Measurements from ENCODE around the gene EIF4G1.
A peak's percentile ranks its signal among the peaks of the same experiment; 100 is the strongest.

EIF4G1 gene

GRCh38 chr3:184372911-184373310 lies 58.5 kb downstream of the EIF4G1 start:
- no peak for DNase-seq

DNA sequence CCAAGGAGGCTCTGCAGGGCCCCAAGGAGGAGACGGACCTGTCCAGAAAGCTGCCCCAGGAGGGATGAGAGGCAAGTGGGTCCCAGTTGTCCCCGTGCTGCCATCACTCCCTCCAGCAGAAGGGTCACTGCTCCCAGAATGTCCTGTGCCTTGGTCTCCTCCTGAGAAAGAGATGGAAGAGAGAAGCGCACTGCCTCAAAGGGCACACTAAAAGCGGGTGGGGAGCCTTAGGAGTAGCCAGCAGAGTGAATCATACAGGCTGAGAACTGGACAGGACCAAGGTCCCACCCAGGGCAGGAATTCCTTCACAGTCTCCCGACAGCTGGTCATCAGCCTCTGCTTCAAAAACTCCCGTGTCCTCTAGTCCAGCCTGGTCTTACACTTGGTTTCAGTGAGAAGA lies 59.0 kb downstream of the EIF4G1 start:
- DNase-seq: no peak

- DNase-seq: no peak
Measured at GRCh38 chr3:184375747-184376461, 61.5 kb downstream of the EIF4G1 start.

DNA sequence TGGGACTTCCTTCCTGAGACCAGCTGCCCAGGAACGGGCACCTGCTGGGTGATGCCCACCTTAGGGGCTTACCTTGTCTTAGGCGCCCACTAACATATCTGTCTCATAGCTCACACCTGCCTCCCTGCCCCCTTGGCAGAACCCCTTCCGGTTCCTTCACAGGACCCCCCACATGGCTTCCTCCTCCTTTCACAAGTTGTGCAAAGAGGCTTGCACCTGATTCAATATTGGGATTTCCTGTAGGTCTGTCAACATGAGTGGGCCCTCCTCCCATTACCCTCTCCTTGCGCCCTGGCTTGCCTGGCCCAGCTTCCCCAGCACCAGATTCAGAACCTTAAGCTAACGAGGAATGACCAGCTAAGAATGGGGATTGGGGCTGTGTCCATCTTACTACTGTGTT lies 63.0 kb downstream of the EIF4G1 start:
- no peak for DNase-seq

GRCh38 chr3:184377882-184378445 lies 63.6 kb downstream of the EIF4G1 start, which contains the start of gene THPO:
THPO (minus strand) TSS chr3:184378207; CDS start chr3:184376259, 1,948 bp downstream.
- DNase-seq: no peak

DNA sequence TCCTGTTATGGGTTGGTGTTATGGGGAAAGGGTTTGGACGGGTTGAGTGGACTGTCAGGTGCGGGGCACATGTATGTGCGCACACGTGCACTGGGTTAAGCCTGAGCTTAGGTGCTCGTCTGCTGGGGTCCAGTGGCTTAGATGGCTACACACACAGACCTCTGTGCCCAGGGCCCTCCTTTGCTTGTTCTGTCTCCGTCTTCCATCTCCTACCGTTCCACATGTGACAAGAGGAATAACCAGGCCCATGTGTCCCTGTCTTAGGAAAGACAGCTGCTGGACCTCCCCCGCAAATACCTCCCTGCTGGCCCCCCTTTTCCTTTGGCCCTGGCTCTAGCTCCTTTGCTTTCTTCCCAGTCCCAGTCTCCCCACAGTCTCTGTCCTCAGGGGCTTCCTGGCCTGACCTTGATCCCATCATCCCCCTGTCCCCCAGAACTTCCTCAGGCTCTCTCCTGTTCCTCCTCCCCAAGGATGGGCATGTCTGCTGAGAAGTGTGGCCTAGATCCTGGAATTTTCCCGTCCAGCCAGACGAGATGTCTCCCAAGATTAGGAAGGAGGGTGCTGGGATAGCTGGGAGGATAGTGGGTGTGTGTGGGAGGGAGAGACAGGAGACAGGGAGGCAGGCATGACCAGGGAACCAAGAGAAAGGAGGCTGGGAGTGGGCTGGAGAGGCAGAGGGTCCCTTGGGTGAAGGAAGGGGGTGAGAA lies 64.4 kb downstream of the EIF4G1 start:
- no peak for DNase-seq

DNA sequence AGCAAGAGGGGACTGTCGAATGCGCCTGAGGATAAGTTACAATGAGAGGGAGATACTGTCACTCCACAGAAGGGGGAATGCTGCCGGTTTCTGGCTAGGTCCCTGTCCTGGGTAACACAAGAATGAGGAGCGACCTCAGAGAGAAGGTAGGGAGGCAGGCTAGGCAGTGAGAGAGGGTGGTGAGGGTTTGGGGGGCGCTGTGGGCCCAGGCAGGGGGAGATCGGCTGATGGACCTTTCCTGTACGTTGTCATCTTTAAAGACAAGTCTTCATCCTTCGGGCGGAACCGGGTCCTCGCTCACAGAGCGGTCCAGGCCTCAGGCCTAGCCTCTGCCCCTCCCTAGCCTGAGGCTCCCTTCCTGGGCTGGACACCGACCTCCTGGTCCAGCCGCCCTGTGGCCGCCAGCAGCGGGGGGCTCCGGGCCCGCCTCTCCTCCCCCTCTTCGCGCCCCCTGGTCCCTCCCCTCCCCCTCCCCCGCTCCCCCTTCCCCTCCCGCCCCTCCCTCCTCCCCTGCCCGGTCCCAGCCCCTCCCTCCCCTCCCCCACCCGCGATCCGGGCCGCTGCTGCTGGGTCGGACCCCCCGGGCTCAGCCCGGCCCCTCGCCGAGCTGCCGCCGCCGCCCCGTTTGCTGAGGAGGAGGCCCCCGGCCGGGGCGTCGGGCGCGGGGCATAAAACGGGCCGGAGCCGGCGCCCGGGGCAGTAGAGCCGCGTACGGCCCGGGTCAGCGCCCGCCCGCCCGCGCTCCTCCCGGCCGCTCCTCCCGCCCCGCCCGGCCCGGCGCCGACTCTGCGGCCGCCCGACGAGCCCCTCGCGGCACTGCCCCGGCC lies 65.2 kb downstream of the EIF4G1 start, which contains the start of gene CHRD:
Gene CHRD (plus strand): TSS at position 697 of the 827 bp plus-strand sequence. CDS start 265 bp downstream, outside the sequence.
- no peak for DNase-seq

DNA sequence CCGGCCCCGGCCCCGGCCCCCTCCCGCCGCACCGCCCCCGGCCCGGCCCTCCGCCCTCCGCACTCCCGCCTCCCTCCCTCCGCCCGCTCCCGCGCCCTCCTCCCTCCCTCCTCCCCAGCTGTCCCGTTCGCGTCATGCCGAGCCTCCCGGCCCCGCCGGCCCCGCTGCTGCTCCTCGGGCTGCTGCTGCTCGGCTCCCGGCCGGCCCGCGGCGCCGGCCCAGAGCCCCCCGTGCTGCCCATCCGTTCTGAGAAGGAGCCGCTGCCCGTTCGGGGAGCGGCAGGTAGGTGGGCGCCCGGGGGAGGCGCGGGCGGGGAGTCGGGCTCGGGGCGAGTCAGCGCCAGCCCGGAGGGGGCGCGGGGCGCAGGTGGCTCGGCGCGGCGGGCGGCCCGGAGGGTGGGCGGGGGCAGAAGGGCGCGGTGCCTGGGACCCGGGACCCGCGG lies 65.8 kb downstream of the EIF4G1 start:
- peak; percentile 24 for DNase-seq

- DNase-seq: no peak
Measured at GRCh38 chr3:184380627-184381260, 66.3 kb downstream of the EIF4G1 start.

GRCh38 chr3:184381261-184382224 lies 67.1 kb downstream of the EIF4G1 start:
- DNase-seq: no peak

DNA sequence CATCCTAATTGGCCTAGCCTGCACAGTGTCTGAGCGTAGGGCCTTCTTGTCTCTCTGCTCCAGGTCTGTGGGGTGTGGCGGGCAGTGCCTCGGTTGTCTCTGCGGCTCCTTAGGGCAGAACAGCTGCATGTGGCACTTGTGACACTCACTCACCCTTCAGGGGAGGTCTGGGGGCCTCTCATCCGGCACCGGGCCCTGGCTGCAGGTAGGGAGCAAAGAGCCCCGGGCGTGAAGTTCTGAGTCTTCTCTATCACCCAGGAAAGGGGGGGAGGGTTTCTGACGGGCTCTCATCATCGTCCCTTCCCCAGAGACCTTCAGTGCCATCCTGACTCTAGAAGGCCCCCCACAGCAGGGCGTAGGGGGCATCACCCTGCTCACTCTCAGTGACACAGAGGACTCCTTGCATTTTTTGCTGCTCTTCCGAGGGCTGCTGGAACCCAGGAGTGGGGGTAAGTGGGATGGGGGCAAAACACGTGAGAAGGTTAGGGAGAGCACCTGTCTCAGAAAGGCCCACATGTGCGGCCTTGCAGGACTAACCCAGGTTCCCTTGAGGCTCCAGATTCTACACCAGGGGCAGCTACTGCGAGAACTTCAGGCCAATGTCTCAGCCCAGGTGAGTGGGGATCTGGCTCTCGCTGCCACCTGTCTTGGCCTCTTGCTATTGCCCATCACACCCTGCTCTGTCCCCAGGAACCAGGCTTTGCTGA lies 68.1 kb downstream of the EIF4G1 start:
- no peak for DNase-seq

DNA sequence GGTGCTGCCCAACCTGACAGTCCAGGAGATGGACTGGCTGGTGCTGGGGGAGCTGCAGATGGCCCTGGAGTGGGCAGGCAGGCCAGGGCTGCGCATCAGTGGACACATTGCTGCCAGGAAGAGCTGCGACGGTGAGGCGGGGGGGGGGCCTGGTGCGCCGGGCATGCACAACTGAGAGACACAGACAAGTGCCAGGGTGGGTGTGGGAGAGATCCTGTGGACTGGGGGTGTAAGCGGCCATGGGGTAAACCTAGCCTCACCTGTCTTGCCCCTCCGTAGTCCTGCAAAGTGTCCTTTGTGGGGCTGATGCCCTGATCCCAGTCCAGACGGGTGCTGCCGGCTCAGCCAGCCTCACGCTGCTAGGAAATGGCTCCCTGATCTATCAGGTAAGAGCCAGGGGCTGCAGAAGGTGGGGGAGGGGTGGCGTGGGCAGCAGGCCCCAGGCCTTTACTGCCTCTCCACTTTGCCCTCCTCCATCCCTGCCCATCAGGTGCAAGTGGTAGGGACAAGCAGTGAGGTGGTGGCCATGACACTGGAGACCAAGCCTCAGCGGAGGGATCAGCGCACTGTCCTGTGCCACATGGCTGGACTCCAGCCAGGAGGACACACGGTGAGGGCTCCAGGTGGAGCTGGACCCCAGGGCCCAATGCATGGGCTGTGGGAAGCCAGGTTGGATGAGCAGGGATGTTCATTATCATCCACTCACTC lies 68.8 kb downstream of the EIF4G1 start:
- DNase-seq: no peak

DNA sequence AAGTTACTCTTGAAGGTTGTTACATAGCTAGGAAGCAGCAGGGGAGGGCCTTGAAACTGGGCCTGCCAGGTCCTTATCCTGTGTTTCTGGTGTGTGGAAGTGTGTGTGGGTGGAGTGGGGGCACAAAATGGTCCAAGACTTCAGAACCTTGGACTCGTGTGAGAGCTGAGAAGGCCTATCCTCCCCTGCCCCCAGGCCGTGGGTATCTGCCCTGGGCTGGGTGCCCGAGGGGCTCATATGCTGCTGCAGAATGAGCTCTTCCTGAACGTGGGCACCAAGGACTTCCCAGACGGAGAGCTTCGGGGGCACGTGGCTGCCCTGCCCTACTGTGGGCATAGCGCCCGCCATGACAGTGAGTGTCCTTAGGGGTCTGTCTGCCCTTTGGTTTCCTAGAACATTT lies 69.9 kb downstream of the EIF4G1 start:
- DNase-seq: no peak
